RWPE1 (cell line): ENCODE results near the gene ROCK1.
A peak's percentile ranks its signal among the peaks of the same experiment; 100 is the strongest.
"Not testable (repeated sequence)": the region's sequence is repeated elsewhere in the genome, so short reads cannot be mapped to it uniquely, and the experiment has no call there.

Experiments used
- CTCF ChIA-PET: fragments of 350-600 bp; sonication (Branson Sonifier 250); formaldehyde crosslinking; extraction: SDS; loops from one replicate; lab custom pipeline; 2021; lab: Yijun Ruan, JAX
- POLR2A ChIA-PET: fragments of 400-600 bp; formaldehyde crosslinking; extraction: SDS; loops from one replicate; lab custom pipeline; 2020; ENCODE audit warnings: antibody characterized with exemption; ENCODE audit not compliant: low non-redundant PET; lab: Yijun Ruan, JAX
- DNase-seq: peaks from one replicate; pipeline ENCODE4 v3.0.0; 2012; ENCODE audit warnings: low spot score
- H3K27ac ChIP-seq: fragments of 450-650 bp; 2 replicates; pipeline ENCODE4 v1.5.1; 2017
- TF ChIP-seq, protein P1 (sequence below): fragments of 450-650 bp; conservative IDR thresholded peaks from 2 replicates; pipeline ENCODE4 v1.5.1; 2017; ENCODE audit warnings: low read depth, mild to moderate bottlenecking

ROCK1 gene

GRCh38 chr18:21111346-21112139 lies at the start of gene ROCK1:
ROCK1 (minus strand) TSS chr18:21111813; CDS start chr18:21110910, 903 bp downstream.
- POLR2A ChIA-PET = interaction anchor here (0.7 kb wide), 1 partner anchor 11 kb away, joined by 3 read pairs; no protein-coding TSS in a partner anchor
- TF ChIP-seq, protein P1, sequence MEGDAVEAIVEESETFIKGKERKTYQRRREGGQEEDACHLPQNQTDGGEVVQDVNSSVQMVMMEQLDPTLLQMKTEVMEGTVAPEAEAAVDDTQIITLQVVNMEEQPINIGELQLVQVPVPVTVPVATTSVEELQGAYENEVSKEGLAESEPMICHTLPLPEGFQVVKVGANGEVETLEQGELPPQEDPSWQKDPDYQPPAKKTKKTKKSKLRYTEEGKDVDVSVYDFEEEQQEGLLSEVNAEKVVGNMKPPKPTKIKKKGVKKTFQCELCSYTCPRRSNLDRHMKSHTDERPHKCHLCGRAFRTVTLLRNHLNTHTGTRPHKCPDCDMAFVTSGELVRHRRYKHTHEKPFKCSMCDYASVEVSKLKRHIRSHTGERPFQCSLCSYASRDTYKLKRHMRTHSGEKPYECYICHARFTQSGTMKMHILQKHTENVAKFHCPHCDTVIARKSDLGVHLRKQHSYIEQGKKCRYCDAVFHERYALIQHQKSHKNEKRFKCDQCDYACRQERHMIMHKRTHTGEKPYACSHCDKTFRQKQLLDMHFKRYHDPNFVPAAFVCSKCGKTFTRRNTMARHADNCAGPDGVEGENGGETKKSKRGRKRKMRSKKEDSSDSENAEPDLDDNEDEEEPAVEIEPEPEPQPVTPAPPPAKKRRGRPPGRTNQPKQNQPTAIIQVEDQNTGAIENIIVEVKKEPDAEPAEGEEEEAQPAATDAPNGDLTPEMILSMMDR = no peak
- CTCF ChIA-PET = interaction anchor here (0.7 to 1.1 kb wide), 3 partner anchors 12 to 80 kb away, joined by 3 read pairs; no protein-coding TSS in a partner anchor
- H3K27ac ChIP-seq = peak within 1 kb of the TSS; percentile 95
- peak; percentile 95 for DNase-seq

DNA sequence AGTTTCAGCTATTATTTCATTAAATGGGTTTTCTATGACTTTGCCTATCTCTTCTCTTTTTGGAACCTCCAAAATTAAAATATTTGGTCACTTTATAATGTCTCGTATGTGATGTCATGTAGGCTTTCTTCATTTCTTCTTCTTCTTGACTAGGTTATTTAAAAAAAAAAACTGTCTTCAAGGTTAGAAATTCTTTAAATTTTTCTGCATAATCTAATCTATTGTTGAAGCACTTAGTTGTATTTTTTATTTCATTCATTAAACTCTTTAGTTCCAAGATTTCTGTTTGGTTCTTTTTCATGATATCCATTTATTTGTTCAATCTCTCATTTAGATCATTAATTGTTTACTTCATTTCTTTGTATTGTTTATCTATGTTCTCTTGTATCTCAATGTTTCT lies 43.8 kb upstream of the ROCK1 start:
- ChIA-PET POLR2A (no interaction called here), CTCF (no interaction called here)
- TF ChIP-seq, protein P1 = no peak
- H3K27ac ChIP-seq = no peak overlapping the region
- no peak for DNase-seq

- no peak for DNase-seq
- POLR2A ChIA-PET = no interaction called here
- no peak overlapping the region for H3K27ac ChIP-seq
- CTCF ChIA-PET = no interaction called here
- TF ChIP-seq, protein P1 = no peak
Measured at GRCh38 chr18:21146016-21146415, 34.4 kb upstream of the ROCK1 start.

DNA sequence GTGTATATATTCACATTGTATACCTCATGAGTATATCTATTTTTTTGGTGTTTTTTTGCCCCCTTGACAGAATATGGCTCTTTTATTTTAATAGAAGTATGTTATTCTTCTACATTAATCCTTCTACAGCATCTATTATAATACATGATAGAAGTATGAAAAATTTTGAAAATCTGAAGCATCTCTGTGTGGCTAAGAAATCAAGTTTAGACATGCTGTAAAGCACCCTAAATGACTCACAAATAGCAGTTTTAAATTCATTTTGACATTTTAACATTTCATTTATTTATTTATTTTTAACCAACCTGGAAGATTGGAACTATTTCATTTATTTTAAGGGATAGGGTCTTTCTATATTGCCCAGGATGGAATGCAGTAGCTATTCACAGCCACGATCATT lies 33.8 kb upstream of the ROCK1 start:
- no peak overlapping the region for H3K27ac ChIP-seq
- ChIA-PET CTCF (no interaction called here), POLR2A (no interaction called here)
- TF ChIP-seq, protein P1 = no peak
- DNase-seq = peak; percentile 51

GRCh38 chr18:21141668-21142422 lies 30.2 kb upstream of the ROCK1 start:
- TF ChIP-seq, protein P1 = no peak
- no peak overlapping the region for H3K27ac ChIP-seq
- ChIA-PET POLR2A (no interaction called here), CTCF (no interaction called here)
- DNase-seq = no peak

DNA sequence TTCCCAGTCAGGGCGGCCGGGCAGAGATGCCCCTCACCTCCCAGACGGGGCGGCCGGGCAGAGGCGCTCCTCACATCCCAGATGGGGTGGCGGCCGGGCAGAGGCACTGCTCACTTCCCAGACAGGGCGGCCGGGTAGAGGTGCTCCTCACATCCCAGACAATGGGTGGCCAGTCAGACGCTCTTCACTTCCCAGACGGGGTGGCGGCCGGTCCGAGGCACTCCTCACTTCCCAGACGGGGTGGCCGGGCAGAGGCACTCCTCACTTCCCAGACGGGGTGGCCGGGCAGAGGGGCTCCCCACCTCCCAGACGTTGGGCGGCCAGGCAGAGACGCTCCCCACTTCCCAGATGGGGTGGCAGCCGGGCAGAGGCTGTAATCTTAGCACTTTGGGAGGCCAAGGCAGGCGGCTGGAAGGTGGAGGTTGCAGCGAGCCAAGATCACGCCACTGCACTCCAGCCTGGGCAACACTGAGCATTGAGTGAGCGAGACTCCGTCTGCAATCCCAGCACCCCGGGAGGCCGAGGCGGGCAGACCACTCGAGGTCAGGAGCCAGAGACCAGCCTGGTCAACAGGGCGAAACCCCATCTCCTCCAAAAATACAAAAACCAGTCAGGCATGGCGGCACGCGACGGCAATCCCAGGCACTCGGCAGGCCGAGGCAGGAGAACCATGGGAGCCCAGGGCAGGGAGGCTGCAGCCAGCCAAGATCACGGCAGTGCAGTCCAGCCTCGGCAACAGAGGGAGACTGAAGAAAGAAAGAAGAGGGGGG lies 26.3 kb upstream of the ROCK1 start:
- CTCF ChIA-PET, POLR2A ChIA-PET, DNase-seq, H3K27ac ChIP-seq: not testable (repeated sequence)
